ENCODE data around the gene EIPR1. TPM values are rescaled to one million over a fixed set of nuclear protein-coding genes. Genes with fewer than 3 reads are reported as not detected.

Gene EIPR1
- total and polyA plus RNA-seq, 10 of the 15 experiments (the other 5 are each of a cell fraction or from before 2014, with no cell fraction given), result 23.6 to 61.2 (median 42.2) TPM

GRCh38 chr2:3399829-3400228, 22.2 kb upstream of the EIPR1 start (continued):
- TF ChIP-seq ZNF687 (IDR thresholded peaks at IDR 0.05), result no peak
- TF ChIP-seq TAF1 (IDR thresholded peaks at IDR 0.05; ENCODE audit: borderline replicate concordance, low read depth, low read length), result no peak

DNA sequence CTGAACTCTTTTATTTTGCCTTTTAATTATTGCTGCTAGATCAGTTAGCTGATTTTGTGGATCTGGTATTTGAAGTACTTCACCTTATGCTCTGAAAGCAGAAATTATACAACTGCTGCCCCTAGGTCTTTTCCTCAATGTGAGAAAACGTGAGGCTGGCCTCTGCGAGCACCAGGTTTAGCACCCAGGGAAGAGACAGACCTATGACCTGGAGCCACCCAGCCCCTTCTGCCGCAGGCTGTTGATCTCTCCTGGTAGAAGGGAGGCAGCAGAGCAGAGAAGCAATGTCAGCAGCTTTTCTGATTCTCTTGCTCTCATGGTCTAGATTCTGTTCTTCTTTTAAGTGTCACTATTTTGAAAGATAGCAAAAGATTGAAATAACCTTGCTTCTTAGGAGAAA, 21.8 kb upstream of the EIPR1 start:
- intact Hi-C loops (cut with micrococcal nuclease; ENCODE audit: unreplicated experiment) (no loop called here), in situ Hi-C loops (cut with MboI) (no loop called here)
- FAIRE-seq (no peak), DNase-seq (ENCODE audit: low read depth, low spot score) (no peak), ATAC-seq (no peak)
- no peak overlapping the region for H3K9ac ChIP-seq (ENCODE audit: control insufficient read depth, insufficient read depth, low read length)
- 86% methylated on average over 3 of the region's 3 CpGs for WGBS (ENCODE audit: insufficient coverage, insufficient replicate concordance, low lambda C conversion rate, missing lambda C conversion rate)
- ChIA-PET SMC1A (ENCODE audit: uncharacterized antibody, unreplicated experiment) (no interaction called here), RAD21 (ENCODE audit: unreplicated experiment) (no interaction called here), POLR2A (no interaction called here), CTCF (no interaction called here)
- no peaks in the 10 kb centered on the region for H4K20me1 ChIP-seq (ENCODE audit: control insufficient read depth, insufficient read depth)
- H2AFZ ChIP-seq (ENCODE audit: control insufficient read depth, low read depth, low read length), result no peak overlapping the region
- H3K4me1 ChIP-seq (ENCODE audit: control insufficient read depth, insufficient read depth, low read length), result peaks cover 15% of the 10 kb centered on the region
- H3K36me3 ChIP-seq (ENCODE audit: control insufficient read depth in 2 of 2, insufficient read depth in 2 of 2, low read length in 1 of 2), result peaks cover 6 to 9% of the 10 kb centered on the region in 2 experiments
- no peaks in the 10 kb centered on the region for H3K27me3 ChIP-seq (replicated peaks in 1 of 2; ENCODE audit: control insufficient read depth in 2 of 2, insufficient read depth in 2 of 2, low read length in 1 of 2)
- no peak overlapping the region for H3K4me3 ChIP-seq
- no peak overlapping the region for H3K4me2 ChIP-seq (ENCODE audit: control insufficient read depth, insufficient read depth)
- BruUV-seq (replicated peaks), result no TSS peak
- peaks cover 15% of the 10 kb centered on the region; the same call in 2 of the 3 replicates for H3K9me3 ChIP-seq (replicated peaks; ENCODE audit: control insufficient read depth, insufficient read depth, low read length)
- TF ChIP-seq TCF12 (IDR thresholded peaks at IDR 0.05; ENCODE audit: low read depth, low read length) (no peak), RELB (IDR thresholded peaks at IDR 0.05; ENCODE audit: low read depth) (no peak), MXI1 (IDR thresholded peaks at IDR 0.05; ENCODE audit: low read depth, low read length) (no peak), SIN3A (IDR thresholded peaks at IDR 0.05; ENCODE audit: low read depth, low read length) (no peak), USF2 (IDR thresholded peaks at IDR 0.05; ENCODE audit: borderline replicate concordance, low read depth, low read length) (no peak), CHD4 (IDR thresholded peaks at IDR 0.05) (no peak), SMAD1 (IDR thresholded peaks at IDR 0.05; ENCODE audit: low read depth, partially characterized antibody) (no peak)
- TF ChIP-seq, protein P1, sequence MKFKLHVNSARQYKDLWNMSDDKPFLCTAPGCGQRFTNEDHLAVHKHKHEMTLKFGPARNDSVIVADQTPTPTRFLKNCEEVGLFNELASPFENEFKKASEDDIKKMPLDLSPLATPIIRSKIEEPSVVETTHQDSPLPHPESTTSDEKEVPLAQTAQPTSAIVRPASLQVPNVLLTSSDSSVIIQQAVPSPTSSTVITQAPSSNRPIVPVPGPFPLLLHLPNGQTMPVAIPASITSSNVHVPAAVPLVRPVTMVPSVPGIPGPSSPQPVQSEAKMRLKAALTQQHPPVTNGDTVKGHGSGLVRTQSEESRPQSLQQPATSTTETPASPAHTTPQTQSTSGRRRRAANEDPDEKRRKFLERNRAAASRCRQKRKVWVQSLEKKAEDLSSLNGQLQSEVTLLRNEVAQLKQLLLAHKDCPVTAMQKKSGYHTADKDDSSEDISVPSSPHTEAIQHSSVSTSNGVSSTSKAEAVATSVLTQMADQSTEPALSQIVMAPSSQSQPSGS (IDR thresholded peaks at IDR 0.05; ENCODE audit: low read length), result no peak
- peaks cover 5% of the 10 kb centered on the region for H3K79me2 ChIP-seq (ENCODE audit: control insufficient read depth, insufficient read depth, low read length)
- H3K27ac ChIP-seq (ENCODE audit: control insufficient read depth, insufficient read depth), result no peak overlapping the region
